GM19238 (cell line): Measurements from ENCODE around the gene TRIP13.
"Not testable (repeated sequence)": the region's sequence is repeated elsewhere in the genome, so short reads cannot be mapped to it uniquely, and the experiment has no call there.

Experiments used
- DNase-seq: peaks from one replicate; pipeline ENCODE4 v3.0.0; 2011; ENCODE audit warnings: low spot score; ENCODE audit not compliant: insufficient read length

Gene TRIP13

GRCh38 chr5:892394-893136, at the start of gene TRIP13, which contains the start of gene BRD9:
Gene TRIP13 (plus strand): TSS chr5:892884. CDS start chr5:892999, 115 bp downstream.
Gene BRD9 (minus strand): TSS chr5:892801. CDS start chr5:892657, 144 bp downstream.
- peak; percentile 100 for DNase-seq

DNA sequence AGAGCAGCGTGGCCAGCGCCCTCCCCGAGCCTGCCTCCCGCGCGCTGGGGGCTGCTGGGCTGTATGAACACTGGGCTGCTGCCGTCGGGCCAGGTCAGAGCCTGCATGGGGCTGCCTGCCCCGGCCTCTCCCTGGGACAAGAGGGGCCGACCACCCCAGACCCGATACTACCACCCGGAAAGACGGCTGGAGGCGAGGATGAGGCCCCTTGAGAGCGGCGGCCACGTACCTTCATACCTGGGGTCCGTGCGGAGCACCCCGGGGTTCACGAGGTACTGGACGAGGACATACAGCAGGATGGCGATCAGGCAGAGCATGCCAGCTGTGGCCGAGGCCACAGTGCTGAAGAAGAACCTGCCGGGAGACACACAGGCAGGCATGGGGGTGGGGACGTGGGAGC, 49.3 kb upstream of the TRIP13 start:
- DNase-seq, result not testable (repeated sequence)

DNA sequence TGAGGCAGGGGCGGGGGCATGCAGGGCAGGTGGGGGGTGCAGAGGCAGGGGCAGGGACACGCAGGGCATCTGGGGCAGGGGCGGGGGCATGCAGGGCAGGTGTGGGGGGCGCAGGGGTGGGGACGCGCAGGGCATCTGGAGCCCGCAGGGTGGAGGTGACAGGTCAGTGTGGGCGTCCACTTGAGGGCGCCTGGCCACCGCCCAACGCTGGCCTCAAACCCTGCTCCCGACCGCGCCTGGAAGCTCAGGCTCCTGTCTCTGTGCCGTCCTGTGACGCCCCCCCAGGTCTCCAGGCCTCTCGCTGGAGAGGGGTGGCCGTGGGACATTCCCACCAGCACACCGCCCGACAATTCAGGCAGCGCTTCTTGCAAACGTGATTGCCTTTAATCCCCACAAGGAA, 48.8 kb upstream of the TRIP13 start:
- DNase-seq, result not testable (repeated sequence)

GRCh38 chr5:844426-844825, 48.3 kb upstream of the TRIP13 start:
- DNase-seq, result not testable (repeated sequence)

DNA sequence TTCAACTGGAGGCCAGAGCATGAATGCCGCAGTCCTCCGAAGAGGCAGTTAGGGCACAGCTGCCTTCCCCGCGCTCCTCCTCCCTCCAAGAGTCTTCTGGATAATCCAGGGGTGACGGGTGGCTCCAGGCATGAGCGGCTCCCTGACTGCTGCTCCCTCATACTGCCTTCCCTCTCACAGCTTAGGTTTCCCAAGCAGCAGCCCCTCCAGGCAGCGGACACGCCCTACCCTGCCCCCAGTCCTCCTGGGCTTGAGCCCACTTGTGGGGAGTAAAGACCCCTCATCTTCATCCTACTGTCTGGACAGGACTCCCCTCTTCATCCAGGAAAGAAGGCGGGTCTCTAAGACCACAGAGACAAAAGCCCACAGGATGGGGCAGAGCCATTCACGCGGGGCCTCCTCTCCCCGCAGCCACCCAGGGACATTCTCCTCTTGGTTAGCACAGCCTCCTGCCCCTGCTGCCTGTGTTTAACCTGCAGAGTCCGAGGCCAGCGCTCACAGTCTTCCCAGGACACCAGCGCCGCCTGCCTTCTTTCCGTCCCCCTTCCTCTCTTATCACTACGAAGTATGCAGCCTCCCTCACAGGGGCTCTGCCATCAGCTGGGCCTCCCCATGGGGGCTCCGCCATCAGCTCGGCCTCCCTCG, 47.5 kb upstream of the TRIP13 start:
- DNase-seq, result not testable (repeated sequence)

DNA sequence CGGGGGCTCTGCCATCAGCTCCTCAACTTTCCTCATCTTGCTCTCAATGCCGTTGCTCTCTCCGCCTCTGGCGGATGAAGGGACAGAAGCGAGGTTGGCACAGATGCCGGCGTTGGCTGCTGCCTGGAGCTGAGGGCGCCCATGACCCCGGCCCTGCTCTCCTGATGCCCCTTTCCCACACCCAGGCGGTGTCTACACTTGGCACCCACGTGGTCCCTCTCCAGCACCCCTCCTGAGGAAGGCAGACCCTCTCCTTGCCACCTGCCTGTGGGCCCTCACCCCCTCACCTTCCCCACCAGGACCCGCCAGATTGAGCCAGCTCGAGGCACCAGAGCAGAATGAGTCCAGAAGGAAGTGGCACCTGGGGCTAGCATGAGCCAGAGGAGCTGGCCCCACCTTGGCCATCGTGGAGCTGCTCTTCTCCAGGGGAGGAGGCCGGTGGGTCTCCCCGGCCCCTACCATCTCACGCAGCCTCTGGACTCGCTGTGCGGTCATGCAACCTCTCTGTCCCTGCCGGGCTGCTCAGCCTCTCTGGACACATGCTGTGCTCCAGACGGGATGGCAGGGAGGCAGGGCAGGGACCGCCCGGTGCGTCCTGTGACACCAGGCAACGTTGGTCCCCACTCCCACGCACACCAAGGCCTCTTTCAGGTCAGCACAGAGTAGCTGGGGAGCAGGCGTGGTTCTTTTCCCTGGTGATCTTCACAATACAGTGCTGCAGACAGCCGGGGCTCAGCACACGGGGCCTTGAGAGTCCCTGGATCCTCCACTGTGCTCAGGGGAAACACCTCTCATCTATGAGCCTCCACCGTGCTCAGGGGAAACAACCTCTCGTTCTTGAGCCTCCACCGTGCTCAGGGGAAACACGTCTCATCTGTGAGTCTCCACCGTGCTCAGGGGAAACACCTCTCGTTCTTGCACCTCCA, 46.7 kb upstream of the TRIP13 start:
- DNase-seq, result not testable (repeated sequence)

DNA sequence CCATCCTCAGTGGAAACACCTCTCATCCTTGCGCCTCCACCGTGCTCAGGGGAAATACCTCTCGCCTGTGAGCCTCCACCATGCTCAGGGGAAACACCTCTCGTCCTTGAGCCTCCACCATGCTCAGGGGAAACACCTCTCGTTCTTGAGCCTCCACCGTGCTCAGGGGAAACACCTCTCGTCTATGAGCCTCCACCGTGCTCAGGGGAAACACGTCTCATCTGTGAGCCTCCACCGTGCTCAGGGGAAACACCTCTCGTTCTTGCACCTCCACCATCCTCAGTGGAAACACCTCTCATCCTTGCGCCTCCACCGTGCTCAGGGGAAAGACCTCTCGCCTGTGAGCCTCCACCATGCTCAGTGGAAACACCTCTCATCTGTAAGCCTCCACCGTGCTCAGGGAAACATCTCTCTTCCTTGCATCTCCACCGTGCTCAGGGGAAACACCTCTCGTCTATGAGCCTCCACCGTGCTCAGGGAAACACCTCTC, 46.0 kb upstream of the TRIP13 start:
- not testable (repeated sequence) for DNase-seq

GRCh38 chr5:847212-847611, 45.5 kb upstream of the TRIP13 start:
- DNase-seq, result not testable (repeated sequence)

DNA sequence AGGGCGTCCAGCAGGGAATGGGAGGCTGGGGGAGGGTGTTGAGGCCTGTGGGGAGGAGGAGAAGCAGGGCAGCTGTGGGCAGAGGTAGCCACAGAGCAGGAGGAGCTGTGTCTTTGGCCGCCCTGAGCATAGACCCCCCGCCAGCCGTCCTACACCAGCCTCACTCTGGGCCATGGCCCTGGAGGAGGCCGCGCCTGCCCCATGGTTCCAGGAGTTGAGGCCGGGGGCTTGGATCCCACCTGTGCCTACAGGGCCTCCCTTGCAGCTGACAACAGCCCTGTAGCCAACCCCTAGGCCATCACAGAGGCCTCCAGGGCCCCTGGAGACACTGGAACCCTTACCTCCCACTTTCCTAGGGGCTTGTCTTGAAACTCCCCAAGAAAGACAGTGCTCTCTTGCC, 44.9 kb upstream of the TRIP13 start:
- not testable (repeated sequence) for DNase-seq

DNA sequence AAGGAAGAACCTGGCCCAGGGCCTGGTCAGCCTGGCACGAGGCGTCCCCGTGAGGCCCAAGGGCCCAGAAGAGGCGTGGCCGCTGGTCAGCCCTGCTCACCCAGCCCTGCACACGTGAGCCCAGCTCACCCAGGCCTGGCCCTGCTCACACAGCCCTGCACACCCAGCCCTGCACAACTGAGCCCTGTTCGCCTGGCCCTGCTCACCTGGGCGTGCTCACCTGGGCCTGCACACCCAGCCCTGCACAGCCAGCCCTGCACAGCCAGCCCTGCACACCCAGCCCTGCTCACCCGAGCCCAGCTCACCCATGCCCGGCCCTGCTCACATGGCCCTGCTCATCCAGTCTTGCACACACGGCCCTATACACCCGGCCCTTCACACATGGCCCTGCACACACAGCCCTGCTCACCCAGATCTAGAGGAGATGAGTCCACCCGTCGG, 44.0 kb upstream of the TRIP13 start:
- no peak for DNase-seq

GRCh38 chr5:849651-850301, 42.9 kb upstream of the TRIP13 start:
- DNase-seq, result no peak

DNA sequence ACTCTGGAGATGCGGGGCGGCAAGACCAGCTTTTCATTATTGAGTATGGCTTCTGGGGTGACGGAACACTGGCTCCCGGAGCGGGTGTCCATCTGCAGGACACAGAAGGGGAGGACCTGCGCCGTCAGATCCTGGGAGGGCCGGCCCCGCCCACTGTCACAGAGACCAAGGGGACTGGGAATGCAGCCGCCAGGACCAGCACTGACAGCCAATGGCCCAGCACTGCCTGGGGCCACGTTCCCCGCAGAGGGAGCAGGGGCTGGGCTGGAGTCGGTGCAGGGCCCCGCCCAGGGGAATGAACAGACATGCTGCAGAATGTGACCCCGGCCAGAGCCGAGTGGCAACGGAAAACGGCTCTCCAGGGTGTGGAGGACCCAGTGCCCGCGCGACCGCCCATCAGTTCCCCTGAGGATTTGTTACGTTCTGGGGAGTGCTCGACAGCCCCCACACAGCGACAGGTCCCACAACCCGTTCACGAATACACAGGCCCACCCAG, 42.1 kb upstream of the TRIP13 start, which contains the start of gene ZDHHC11:
Gene ZDHHC11 (minus strand): TSS at position 476 of the 496 bp plus-strand sequence. CDS start 384 bp downstream, at position 92.
- DNase-seq, result no peak

GRCh38 chr5:851076-851475, 41.6 kb upstream of the TRIP13 start:
- DNase-seq, result no peak

- DNase-seq, result no peak
These were observed 41.1 kb upstream of the TRIP13 start for GRCh38 chr5:851553-851952.

- no peak for DNase-seq
These were observed 40.7 kb upstream of the TRIP13 start for GRCh38 chr5:852018-852417.

GRCh38 chr5:852431-853401, 40.0 kb upstream of the TRIP13 start:
- no peak for DNase-seq

GRCh38 chr5:853416-854090, 39.1 kb upstream of the TRIP13 start:
- not testable (repeated sequence) for DNase-seq

GRCh38 chr5:854217-854616, 38.5 kb upstream of the TRIP13 start:
- no peak for DNase-seq
